Posterior cingulate gyrus (tissue), 11 donors: ENCODE data around the gene SIGLEC12.

Source experiments
- DNase-seq, 10 donors: peaks; one replicate each; pipeline versions ENCODE4 v3.0.0 to v3.0.0-alpha.2; 2020 to 2021; ENCODE audit warnings: mixed read lengths in 3 of 10
- intact Hi-C: fragments of 100-400 bp; cut with DNase I; formaldehyde crosslinking; loops from one replicate; pipeline ENCODE4 v1.15.1; 2023

Gene SIGLEC12

DNA sequence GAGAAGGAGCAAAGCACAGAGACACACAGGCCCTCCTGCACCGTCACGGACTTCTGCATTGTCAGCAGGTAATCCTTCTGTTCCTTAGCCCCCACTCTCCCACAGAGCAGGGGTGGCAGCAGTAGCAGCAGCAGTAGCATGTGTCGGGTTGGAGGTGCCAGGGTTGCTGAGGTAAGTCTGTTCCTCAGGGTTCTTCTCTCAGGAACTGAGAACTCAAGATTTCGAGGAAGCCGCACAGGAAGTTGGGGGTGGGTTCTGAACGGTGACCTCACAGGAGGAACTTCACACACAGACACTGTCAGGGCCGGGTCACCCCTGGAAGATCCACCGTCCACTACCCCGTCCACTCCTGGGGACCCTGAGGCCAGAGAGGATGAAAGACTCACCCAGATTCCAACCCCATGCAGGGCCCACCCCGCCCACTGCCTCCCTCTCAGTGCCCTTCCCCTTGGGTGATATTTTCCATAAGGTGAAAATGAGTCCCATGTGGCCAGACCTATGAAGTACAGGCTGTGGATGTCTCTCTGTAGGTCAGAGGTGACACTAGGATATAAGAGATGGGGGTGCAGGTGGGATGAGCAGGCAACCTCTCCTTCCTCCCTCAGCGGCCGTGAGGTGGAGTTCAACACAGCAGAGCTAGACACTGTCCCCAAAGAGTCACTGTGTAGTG is at the start of gene SIGLEC12:
SIGLEC12 (minus strand) TSS at position 207 of the 670 bp plus-strand sequence; CDS start at position 140, 67 bp downstream.
- intact Hi-C loops: no loop called here
- DNase-seq: peak in 6 of 10 donors; percentile 14 to 87 (median 22)

DNA sequence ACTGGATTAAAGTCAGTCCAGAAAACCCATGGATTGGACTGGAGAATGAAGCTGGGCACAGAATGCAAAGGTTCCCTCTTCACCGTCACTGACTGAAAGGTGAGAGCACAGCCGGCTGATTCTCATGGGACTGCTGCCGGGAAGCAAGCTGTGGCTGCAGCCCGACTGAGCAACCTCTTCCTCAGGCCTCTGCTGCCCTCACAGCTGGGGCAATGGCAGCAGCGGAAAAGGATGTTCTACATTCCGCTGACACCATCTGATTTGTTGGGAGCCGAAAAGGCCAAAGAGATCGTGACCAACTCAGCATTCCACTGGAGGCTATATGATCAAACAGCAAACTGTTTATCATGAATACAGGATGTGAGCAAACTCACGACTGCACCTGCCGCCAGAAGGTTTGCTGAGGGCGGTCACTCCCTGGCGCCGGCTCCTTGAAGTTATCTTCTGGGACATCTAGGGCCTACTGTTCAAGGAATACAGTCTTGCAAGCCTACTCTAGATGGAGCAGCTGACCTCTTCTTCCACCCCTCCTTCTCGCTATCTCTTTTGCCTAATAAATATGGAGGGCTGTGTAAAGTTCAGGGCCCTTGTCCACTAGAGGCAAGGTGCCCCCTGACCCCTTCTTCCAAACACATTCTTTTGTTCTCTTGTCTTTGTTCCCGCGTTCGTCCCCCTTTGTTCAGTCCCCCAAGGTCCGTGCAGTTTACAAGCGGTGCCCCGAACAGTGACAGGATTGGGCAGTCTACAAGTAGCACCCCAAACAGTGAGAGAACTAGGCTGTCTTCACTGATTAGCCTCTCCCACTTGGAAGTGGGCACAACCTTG is 49.5 kb upstream of the SIGLEC12 start:
- DNase-seq: no peak

DNA sequence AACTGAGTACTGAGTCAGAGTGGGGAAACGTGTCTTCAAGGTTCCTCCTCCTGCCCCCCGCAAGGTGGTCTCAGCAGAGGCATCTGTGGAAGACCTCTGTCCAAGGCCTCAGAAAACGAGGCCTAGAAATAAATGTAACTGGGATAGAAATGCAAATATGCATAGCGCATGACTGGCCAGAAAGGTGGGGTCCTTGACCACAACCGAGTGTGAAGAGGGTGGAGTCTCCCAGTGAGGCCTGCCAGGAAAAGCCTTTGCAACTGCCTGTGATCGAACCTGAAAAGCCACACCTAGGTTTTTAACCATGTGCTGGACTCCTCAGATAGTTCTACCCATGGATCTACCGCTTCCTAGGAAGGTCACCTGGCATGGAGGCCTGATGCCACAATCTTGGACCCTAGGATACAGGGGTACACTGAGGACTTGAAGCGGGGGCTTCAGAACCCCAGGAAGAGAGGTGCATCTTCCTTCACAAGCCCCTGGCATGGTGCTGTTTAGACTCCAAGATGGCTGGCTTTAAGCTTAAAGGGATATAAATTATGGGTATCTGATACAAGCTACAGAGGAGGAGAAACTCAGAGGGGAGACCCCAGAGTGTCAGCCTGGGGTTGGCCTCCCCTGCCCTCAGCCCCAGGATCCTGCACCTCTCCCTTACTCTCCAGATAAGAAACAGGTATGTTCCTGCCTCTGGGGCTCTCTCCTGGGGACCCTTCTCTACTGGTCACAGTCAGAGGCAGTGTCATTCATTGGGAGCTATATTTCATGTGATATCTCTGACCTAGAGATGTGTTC is 48.1 kb upstream of the SIGLEC12 start:
- intact Hi-C loops: no loop called here
- peak in 1 of 10 donors; percentile 53 for DNase-seq

More for the DNA sequence above, 49.5 kb upstream of the SIGLEC12 start:
- intact Hi-C loops: no loop called here

GRCh38 chr19:51548891-51549305 is 47.3 kb upstream of the SIGLEC12 start:
- DNase-seq: peak in 1 of 10 donors; percentile 55
- intact Hi-C loops: no loop called here

GRCh38 chr19:51548213-51548651 is 46.6 kb upstream of the SIGLEC12 start:
- intact Hi-C loops: no loop called here
- no peak for DNase-seq

DNA sequence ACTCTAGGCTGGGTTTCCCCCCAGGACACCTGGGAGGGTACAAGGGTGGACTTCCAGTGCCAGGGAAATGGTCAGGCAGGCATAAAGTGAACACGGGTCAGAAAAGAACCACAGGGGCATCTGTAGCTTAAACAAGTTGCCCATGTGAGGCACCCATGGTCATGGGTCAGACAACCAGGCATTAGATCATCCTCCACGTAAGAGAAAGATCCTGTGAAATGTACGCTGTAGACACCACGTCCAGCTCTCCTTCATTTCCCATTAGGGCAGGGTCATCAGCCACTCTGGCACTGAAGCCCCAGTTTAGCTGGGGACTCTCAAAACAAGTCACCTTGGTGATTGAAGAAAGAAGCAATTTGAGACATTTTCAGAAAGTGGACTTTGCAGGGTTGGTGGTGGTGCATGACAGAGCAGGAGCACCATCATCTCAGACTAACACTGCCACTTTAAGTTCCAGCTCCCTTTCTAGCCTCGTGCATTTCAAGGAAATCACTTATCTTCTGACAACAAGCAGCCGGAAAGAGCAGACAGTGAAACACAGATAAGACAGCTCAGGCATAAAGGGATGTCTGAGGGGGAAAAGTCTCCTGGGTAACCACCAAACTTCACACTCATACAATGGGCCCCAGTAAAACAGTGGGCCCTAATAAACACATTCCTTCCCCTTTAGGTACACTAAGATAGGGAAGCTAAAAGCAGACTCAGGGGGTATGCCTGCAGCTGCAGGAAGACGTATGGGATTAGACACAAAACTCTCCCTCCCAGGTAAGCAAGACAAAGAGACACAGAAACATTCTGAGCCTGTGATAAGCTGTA is 46.0 kb upstream of the SIGLEC12 start:
- no peak for DNase-seq
- intact Hi-C loops: no loop called here

GRCh38 chr19:51546650-51547396 is 45.2 kb upstream of the SIGLEC12 start:
- intact Hi-C loops: no loop called here
- no peak for DNase-seq

DNA sequence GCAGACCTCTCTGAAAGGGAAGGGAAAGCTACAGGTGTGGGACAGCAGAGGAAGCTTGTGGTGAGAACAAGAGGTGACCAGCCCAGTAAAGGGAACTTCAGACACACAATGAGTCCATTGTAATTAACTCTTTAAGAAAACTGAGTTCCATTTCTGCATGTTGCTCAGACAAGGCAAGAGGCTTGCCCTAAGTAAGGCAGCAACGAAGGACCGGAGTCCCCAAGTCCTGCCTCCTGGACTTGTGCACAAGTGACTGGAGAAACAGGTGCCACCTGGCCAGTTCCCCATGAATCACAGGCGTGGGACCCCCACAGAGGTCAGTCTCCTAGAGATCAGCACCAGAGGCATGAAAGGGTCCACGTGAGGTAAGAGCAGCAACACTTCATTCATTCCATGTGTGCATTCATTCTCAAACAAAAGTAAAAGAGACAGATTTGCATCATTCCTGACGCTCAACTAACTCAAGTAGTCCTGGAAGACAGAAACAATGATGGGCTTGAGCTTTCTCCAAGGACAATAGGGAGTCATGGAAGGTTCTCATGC is 44.6 kb upstream of the SIGLEC12 start:
- intact Hi-C loops: no loop called here
- DNase-seq: no peak

- intact Hi-C loops: no loop called here
- no peak for DNase-seq
Observed at GRCh38 chr19:51544038-51544437, 42.4 kb upstream of the SIGLEC12 start.

DNA sequence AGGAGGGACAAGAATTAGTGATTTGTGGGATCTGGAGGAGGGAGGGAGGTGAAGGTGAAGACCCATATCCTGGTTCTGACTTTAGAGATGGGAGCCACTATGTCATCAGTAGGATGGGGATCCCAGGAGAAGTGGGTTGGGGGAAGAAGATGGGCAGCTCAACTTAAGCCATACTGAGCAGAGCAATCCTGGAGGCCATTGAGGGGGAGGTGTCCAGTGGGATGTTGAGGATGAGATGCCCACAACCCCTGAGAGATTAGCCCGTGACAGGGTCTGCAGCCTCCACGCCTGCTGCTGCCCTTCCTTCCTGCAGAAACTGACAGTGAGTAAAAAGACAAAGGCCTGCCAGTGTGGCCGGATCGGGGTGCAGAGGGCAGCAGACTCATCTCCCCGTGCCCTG is 41.1 kb upstream of the SIGLEC12 start:
- DNase-seq: no peak
- intact Hi-C loops: no loop called here

DNA sequence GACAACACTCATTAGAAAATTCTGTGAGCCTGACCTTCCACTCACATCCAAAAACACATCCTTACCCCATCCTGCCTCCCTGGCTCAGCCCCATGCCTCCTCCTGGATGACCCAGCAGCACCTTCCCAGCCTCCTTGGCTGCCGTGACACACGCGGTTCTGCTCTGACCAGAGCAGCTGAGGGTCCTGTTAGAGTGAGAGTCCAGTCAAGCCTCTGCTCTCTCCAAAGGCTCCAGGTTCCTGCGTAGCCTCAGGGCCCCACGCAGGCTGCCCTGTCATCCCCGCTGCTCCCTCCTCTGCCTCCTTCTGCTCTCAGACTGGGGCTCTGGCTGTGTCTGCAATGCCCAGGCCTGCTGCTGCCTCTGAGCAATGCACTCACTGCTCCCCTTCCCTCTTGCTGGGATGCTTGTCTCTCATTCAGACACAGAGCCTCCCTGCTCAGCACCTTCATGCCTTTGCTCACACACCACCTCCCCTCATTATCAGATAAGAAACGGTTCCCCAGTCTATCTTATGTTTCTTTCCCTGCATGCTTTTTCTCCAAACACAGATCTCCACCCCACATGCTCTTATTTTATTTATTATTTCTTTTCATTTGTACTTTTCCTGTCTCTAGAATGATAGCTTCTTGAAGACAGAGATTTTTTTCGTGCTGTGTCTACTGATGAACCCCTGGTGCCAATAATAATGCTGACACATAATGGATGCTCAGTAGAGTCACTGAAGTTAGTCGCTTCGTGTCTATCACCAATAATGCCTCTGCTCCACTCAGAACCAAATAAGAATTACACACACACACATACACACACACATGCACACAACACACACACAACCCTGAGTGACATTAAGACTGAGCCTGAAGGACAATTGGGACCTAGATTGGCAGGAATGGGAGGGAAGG is 40.1 kb upstream of the SIGLEC12 start:
- intact Hi-C loops: no loop called here
- no peak for DNase-seq

DNA sequence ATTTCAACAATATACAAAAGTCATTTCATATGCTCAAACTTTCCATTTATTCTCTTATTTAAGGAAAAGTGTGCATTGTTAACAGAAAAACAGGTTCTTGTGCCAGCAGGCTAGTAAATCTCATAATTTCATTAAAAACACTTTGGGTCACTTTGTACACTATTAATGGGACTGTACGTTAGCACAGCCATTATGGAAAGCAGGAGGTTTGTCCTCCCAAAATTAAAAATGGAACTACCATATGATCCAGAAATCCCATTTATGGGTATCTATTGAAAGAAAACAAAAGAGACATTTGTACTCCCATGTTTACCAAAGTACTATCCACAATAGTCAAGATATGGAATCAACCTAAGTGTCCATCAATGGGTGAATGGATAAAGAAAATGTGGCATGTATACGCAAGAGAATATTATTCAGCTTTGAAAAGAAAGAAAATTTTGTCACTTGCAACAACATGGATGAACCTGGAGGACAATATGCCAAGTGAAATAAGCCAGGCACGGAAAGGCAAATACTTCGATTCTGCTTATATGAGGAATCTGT is 38.3 kb upstream of the SIGLEC12 start:
- intact Hi-C loops: no loop called here
- no peak for DNase-seq

DNA sequence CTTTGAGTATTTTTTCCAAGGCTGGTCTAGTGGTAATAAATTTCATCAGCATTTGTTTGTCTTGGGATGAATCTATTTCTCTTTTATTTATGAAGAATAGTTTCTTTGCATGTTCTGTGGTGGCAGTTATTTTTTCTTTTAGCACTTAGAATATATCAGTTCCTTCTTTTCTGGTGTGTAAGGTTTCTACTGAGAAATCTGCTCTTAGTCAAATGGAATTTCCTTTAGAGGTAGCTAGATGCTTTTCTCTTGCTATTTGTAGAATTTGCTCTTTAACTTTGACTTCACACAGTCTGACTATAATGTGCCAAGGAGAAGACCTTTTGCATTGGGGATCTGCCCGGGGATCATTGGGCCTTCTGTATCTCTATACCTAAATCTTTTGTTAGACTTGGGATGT is 33.9 kb upstream of the SIGLEC12 start:
- intact Hi-C loops: no loop called here
- no peak for DNase-seq

GRCh38 chr19:51531349-51532315 is 30.0 kb upstream of the SIGLEC12 start, which contains the start of gene SIGLEC6:
Gene SIGLEC6 (minus strand): TSS chr19:51531670. CDS start chr19:51531648, 22 bp downstream.
- DNase-seq: peak in 4 of 10 donors; percentile 25 to 87 (median 38)
- intact Hi-C loops: no loop called here

DNA sequence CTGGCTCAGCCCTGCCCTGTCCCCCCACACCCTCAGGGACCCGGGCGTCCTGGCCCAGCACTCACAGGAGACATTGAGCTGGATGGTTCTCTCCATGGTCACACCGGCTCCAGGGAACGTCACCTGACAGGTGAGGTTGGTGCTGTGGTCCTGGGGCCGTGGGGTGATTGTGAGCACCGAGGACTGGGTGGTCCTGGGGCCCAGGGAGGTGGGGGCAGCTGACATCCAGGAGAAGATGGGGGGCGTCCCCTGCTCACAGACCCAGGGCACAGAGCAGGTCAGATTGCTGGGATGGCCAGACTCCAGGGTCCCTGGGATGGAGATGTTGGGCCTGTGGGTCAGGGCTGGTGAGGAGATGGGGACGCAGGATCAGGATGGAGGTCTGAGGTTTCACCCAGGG is 29.0 kb upstream of the SIGLEC12 start:
- no peak for DNase-seq
- intact Hi-C loops: no loop called here

- intact Hi-C loops: no loop called here
- DNase-seq: no peak
Observed at GRCh38 chr19:51529301-51529700, 27.7 kb upstream of the SIGLEC12 start.

- no peak for DNase-seq
- intact Hi-C loops: no loop called here
Observed at GRCh38 chr19:51525651-51526050, 24.1 kb upstream of the SIGLEC12 start.
